Memory B cell (primary cell): ENCODE data around the gene MYO18B.

Source experiments
- ATAC-seq: fragments of 150-1000 bp; cut with Tn5 transposase; 2 replicates; pipeline ENCODE4 v1.10.0; 2021; ENCODE audit warnings: low read depth, mild to moderate bottlenecking, moderate library complexity
- DNase-seq, 2 donors: peaks; one replicate each; pipeline ENCODE4 v3.0.0; 2022; ENCODE audit warnings: low spot score in 2 of 2
- H3K27ac Mint-ChIP-seq: one replicate; pipeline ENCODE4 v1.8.0; 2022; ENCODE audit warnings: mild to moderate bottlenecking, moderate library complexity, mixed read lengths
- H3K27me3 Mint-ChIP-seq: one replicate; pipeline ENCODE4 v1.8.0; 2022; ENCODE audit warnings: mixed read lengths
- H3K36me3 Mint-ChIP-seq: one replicate; pipeline ENCODE4 v1.8.0; 2022; ENCODE audit warnings: mild to moderate bottlenecking, mixed read lengths
- H3K4me1 Mint-ChIP-seq: one replicate; pipeline ENCODE4 v1.8.0; 2022; ENCODE audit warnings: mixed read lengths
- H3K4me3 Mint-ChIP-seq: one replicate; pipeline ENCODE4 v1.8.0; 2022; ENCODE audit warnings: mild to moderate bottlenecking, moderate library complexity, mixed read lengths
- H3K9me3 Mint-ChIP-seq: one replicate; pipeline ENCODE4 v1.8.0; 2022; ENCODE audit warnings: mixed read lengths

Gene MYO18B

GRCh38 chr22:25791556-25791955, 49.6 kb downstream of the MYO18B start:
- Mint-ChIP-seq H3K27ac (no peak overlapping the region), H3K4me1 (no peaks in the 10 kb centered on the region), H3K36me3 (no peaks in the 10 kb centered on the region), H3K4me3 (no peak overlapping the region), H3K9me3 (no peaks in the 10 kb centered on the region), H3K27me3 (peaks cover 8% of the 10 kb centered on the region)
- no peak for ATAC-seq
- DNase-seq = no peak

GRCh38 chr22:25795478-25795877, 53.5 kb downstream of the MYO18B start:
- Mint-ChIP-seq H3K27ac (no peak overlapping the region), H3K4me3 (no peak overlapping the region), H3K36me3 (no peaks in the 10 kb centered on the region), H3K4me1 (no peaks in the 10 kb centered on the region), H3K27me3 (peaks cover 8% of the 10 kb centered on the region), H3K9me3 (no peaks in the 10 kb centered on the region)
- DNase-seq (no peak), ATAC-seq (no peak)

- peaks cover 4% of the 10 kb centered on the region for H3K27me3 Mint-ChIP-seq
- no peak for DNase-seq
- H3K36me3 Mint-ChIP-seq = no peaks in the 10 kb centered on the region
- no peaks in the 10 kb centered on the region for H3K9me3 Mint-ChIP-seq
- no peak overlapping the region for H3K4me3 Mint-ChIP-seq
- no peak overlapping the region for H3K27ac Mint-ChIP-seq
- H3K4me1 Mint-ChIP-seq = no peaks in the 10 kb centered on the region
- no peak for ATAC-seq
Observed at GRCh38 chr22:25797498-25798290, 55.7 kb downstream of the MYO18B start.

GRCh38 chr22:25800766-25801165, 58.8 kb downstream of the MYO18B start:
- ATAC-seq = no peak
- H3K27me3 Mint-ChIP-seq = peaks cover 8% of the 10 kb centered on the region
- H3K4me1 Mint-ChIP-seq = no peaks in the 10 kb centered on the region
- no peaks in the 10 kb centered on the region for H3K9me3 Mint-ChIP-seq
- no peak overlapping the region for H3K4me3 Mint-ChIP-seq
- H3K36me3 Mint-ChIP-seq = no peaks in the 10 kb centered on the region
- no peak overlapping the region for H3K27ac Mint-ChIP-seq
- DNase-seq = no peak

- Mint-ChIP-seq H3K9me3 (no peaks in the 10 kb centered on the region), H3K36me3 (no peaks in the 10 kb centered on the region), H3K4me1 (no peaks in the 10 kb centered on the region), H3K4me3 (no peak overlapping the region), H3K27me3 (peaks cover 10% of the 10 kb centered on the region), H3K27ac (no peak overlapping the region)
- ATAC-seq = no peak
- DNase-seq = no peak
Observed at GRCh38 chr22:25802018-25802417, 60.0 kb downstream of the MYO18B start.

- H3K9me3 Mint-ChIP-seq = no peaks in the 10 kb centered on the region
- peaks cover 8% of the 10 kb centered on the region for H3K27me3 Mint-ChIP-seq
- no peaks in the 10 kb centered on the region for H3K4me1 Mint-ChIP-seq
- ATAC-seq (no peak), DNase-seq (no peak)
- no peaks in the 10 kb centered on the region for H3K36me3 Mint-ChIP-seq
- no peak overlapping the region for H3K27ac Mint-ChIP-seq
- H3K4me3 Mint-ChIP-seq = no peak overlapping the region
Observed at GRCh38 chr22:25804676-25805075, 62.7 kb downstream of the MYO18B start.

- H3K9me3 Mint-ChIP-seq = no peaks in the 10 kb centered on the region
- H3K27ac Mint-ChIP-seq = no peak overlapping the region
- peaks cover 8% of the 10 kb centered on the region for H3K27me3 Mint-ChIP-seq
- ATAC-seq (no peak), DNase-seq (no peak)
- H3K4me3 Mint-ChIP-seq = no peak overlapping the region
- H3K4me1 Mint-ChIP-seq = no peaks in the 10 kb centered on the region
- no peaks in the 10 kb centered on the region for H3K36me3 Mint-ChIP-seq
Observed at GRCh38 chr22:25806579-25806978, 64.6 kb downstream of the MYO18B start.

GRCh38 chr22:25814685-25815084, 72.7 kb downstream of the MYO18B start:
- ATAC-seq (no peak), DNase-seq (no peak)
- H3K4me1 Mint-ChIP-seq = no peaks in the 10 kb centered on the region

GRCh38 chr22:25815561-25815960, 73.6 kb downstream of the MYO18B start:
- Mint-ChIP-seq H3K9me3 (peaks cover 2% of the 10 kb centered on the region), H3K36me3 (no peaks in the 10 kb centered on the region), H3K27me3 (peaks cover 9% of the 10 kb centered on the region), H3K4me3 (no peak overlapping the region), H3K4me1 (no peaks in the 10 kb centered on the region), H3K27ac (no peak overlapping the region)
- DNase-seq = no peak
- no peak for ATAC-seq

More at GRCh38 chr22:25814685-25815084, 72.7 kb downstream of the MYO18B start:
- no peak overlapping the region for H3K4me3 Mint-ChIP-seq
- H3K9me3 Mint-ChIP-seq = no peaks in the 10 kb centered on the region
- H3K36me3 Mint-ChIP-seq = no peaks in the 10 kb centered on the region
- H3K27ac Mint-ChIP-seq = no peak overlapping the region
- H3K27me3 Mint-ChIP-seq = peaks cover 7% of the 10 kb centered on the region

- H3K36me3 Mint-ChIP-seq = no peaks in the 10 kb centered on the region
- no peaks in the 10 kb centered on the region for H3K4me1 Mint-ChIP-seq
- DNase-seq = no peak
- H3K4me3 Mint-ChIP-seq = no peak overlapping the region
- H3K27ac Mint-ChIP-seq = no peak overlapping the region
- no peak for ATAC-seq
- peaks cover 9% of the 10 kb centered on the region for H3K27me3 Mint-ChIP-seq
- peaks cover 5% of the 10 kb centered on the region for H3K9me3 Mint-ChIP-seq
Observed at GRCh38 chr22:25816522-25817059, 74.6 kb downstream of the MYO18B start.

GRCh38 chr22:25817092-25817943, 75.3 kb downstream of the MYO18B start:
- no peak overlapping the region for H3K4me3 Mint-ChIP-seq
- no peaks in the 10 kb centered on the region for H3K4me1 Mint-ChIP-seq
- no peaks in the 10 kb centered on the region for H3K36me3 Mint-ChIP-seq
- peaks cover 13% of the 10 kb centered on the region for H3K27me3 Mint-ChIP-seq
- H3K27ac Mint-ChIP-seq = no peak overlapping the region
- DNase-seq = no peak
- H3K9me3 Mint-ChIP-seq = peaks cover 9% of the 10 kb centered on the region
- ATAC-seq = no peak

GRCh38 chr22:25818541-25818940, 76.6 kb downstream of the MYO18B start:
- Mint-ChIP-seq H3K4me3 (no peak overlapping the region), H3K27me3 (peaks cover 16% of the 10 kb centered on the region), H3K36me3 (no peaks in the 10 kb centered on the region), H3K4me1 (no peaks in the 10 kb centered on the region), H3K9me3 (peaks cover 12% of the 10 kb centered on the region), H3K27ac (no peak overlapping the region)
- DNase-seq = no peak
- ATAC-seq = no peak

GRCh38 chr22:25822344-25822743, 80.4 kb downstream of the MYO18B start:
- Mint-ChIP-seq H3K4me1 (no peaks in the 10 kb centered on the region), H3K36me3 (no peaks in the 10 kb centered on the region), H3K27me3 (peaks cover 24% of the 10 kb centered on the region), H3K9me3 (peaks cover 12% of the 10 kb centered on the region), H3K27ac (no peak overlapping the region), H3K4me3 (no peak overlapping the region)
- ATAC-seq = no peak
- DNase-seq = no peak

- no peak overlapping the region for H3K4me3 Mint-ChIP-seq
- peaks cover 12% of the 10 kb centered on the region for H3K9me3 Mint-ChIP-seq
- DNase-seq (no peak), ATAC-seq (no peak)
- peaks cover 21% of the 10 kb centered on the region for H3K27me3 Mint-ChIP-seq
- H3K4me1 Mint-ChIP-seq = no peaks in the 10 kb centered on the region
- H3K36me3 Mint-ChIP-seq = no peaks in the 10 kb centered on the region
- no peak overlapping the region for H3K27ac Mint-ChIP-seq
Observed at GRCh38 chr22:25823276-25823675, 81.3 kb downstream of the MYO18B start.
